Measurements from ENCODE around the gene HRH2. TPM values are rescaled to one million over a fixed set of nuclear protein-coding genes. Genes with fewer than 3 reads are reported as not detected.

HRH2 gene
- total RNA-seq, 6 donors from 2014 or later: 3.8 to 16.8 (median 7.8) TPM

DNA sequence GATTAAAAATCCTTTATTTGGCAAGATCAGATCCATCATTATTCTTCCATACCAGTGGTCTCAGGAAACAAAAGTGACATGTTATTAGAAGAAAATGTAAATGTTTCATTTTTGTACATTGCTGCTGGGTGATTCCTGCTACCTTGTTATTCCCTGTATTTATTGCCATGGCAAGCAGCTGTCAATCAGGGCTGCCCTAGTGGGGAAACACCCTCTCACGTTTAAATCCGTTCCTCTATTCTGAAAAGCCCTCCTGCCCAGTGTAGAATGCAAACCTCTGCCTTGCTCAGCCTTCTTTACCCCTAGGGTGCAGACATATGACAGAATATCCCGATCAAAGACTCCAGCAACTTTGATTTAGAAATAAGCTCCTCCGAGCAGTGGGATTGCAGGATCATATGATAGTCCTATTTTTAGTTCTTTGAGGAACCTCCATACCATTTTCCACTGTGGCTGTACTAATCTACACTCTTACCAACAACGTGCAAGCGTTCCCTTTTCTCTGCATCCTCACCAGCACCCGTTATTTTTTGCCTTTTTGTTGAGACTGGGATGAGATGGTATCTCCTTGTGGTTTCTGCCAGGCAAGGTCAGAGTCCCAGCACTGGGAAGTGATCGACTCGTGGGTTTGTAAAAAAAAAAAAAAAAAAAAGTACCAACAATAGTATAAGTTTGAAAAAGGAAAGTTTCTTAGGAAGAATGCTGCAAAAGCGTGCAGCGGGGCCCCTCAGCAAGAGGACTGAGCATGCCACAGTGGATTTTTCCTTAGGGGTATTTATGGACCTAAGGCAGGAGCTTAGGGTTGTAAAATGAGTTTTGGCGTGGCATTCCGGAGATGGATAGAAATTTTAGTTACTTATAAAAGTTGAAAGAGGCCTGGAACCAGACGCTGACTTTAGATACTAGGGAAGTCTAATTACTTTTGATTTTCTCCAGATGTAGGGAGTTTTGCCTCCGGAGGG, 66.7 kb downstream of the HRH2 start:
- ATAC-seq (ENCODE audit: low FRiP score in 2 of 2): no peak
- WGBS, 2 donors: 63 to 69% methylated on average over 15 of the region's 15 CpGs
- DNase-seq: no peak

DNA sequence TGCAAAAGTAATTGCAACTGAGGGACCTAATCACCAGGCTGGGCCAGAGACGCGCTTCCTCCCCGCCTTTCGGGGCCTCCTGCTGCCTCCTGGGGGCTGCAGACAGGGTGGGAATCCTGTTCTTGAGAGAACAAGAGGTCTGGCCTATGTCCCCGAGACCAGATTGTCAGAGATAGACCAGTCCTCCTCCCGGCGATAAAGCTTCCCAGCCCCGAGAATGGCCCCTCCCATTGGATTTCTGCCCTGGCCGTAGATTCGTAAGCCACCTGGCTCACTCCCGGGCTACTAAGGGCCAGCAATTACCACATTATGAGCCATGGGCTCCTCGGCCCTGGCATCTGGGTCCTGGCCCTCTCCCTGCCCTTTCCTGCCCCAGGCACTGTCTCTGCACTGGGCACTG, 70.4 kb downstream of the HRH2 start:
- WGBS, 2 donors: 79 to 80% methylated on average over 11 of the region's 12 CpGs

More for the DNA sequence above, 66.7 kb downstream of the HRH2 start:
- no peaks in the 10 kb centered on the region for H3K9me3 ChIP-seq
- H3K27ac ChIP-seq: no peak overlapping the region
- peaks cover 0 to 3% (median 0%) of the 10 kb centered on the region in 4 donors for H3K27me3 ChIP-seq
- H3K4me1 ChIP-seq: peaks cover 0 to 6% (median 1%) of the 10 kb centered on the region in 4 donors
- no peaks in the 10 kb centered on the region for H3K36me3 ChIP-seq
- TF ChIP-seq POLR2A (IDR thresholded peaks at IDR 0.05) (no peak), EP300 (IDR thresholded peaks at IDR 0.05) (no peak), POLR2AphosphoS5 (IDR thresholded peaks at IDR 0.05) (no peak)
- TF ChIP-seq, protein P1, sequence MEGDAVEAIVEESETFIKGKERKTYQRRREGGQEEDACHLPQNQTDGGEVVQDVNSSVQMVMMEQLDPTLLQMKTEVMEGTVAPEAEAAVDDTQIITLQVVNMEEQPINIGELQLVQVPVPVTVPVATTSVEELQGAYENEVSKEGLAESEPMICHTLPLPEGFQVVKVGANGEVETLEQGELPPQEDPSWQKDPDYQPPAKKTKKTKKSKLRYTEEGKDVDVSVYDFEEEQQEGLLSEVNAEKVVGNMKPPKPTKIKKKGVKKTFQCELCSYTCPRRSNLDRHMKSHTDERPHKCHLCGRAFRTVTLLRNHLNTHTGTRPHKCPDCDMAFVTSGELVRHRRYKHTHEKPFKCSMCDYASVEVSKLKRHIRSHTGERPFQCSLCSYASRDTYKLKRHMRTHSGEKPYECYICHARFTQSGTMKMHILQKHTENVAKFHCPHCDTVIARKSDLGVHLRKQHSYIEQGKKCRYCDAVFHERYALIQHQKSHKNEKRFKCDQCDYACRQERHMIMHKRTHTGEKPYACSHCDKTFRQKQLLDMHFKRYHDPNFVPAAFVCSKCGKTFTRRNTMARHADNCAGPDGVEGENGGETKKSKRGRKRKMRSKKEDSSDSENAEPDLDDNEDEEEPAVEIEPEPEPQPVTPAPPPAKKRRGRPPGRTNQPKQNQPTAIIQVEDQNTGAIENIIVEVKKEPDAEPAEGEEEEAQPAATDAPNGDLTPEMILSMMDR (IDR thresholded peaks at IDR 0.05): no peak
- no peak overlapping the region for H3K4me3 ChIP-seq

DNA sequence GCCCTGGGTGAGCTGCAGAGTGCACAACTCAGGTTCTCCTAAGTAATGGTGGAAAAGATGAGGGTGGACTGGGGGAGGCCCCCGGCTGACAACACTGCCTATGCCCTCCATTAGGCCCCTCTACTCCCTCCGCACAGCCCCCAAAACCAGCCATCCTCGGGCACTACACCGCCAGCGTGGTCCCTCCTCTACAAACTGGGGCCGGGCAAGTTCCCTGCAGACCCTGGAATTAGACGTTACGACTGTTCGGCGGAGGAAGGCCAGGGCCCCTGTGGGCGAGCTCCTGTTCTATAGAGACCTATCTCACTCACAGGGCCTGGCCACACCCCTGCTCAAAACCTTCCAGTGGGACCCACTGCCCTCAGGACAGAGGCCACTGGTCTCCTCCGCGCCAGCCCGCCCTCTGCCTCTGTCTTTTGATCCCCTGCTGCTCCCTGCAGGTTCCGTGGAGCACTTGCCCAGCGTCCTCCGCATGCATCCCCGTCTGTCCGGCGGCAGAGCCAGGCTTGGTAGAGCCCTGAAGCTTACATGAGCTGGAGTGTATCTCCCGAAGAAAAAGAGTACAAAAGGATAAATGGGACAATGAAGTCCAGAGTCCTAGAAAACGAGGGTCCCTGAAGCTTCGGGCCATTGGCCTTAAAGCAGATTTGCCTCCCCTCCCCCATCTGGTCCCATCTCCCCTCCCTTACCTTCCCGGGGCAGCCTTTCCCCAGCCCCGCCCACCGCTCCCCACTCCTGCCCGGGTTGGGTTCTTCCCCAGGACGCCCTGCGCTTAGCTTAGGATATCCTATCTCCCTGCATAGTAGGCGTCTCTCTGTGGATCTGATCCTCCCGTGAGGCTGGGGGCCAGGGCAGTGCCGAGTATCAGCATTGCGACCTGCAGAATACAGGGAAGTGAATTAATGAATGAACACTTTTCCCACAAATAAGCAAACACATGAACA, 71.3 kb downstream of the HRH2 start:
- ATAC-seq (ENCODE audit: low FRiP score in 2 of 2) (no peak), DNase-seq (no peak)
- TF ChIP-seq, protein P1 (IDR thresholded peaks at IDR 0.05): no peak
- TF ChIP-seq EP300 (IDR thresholded peaks at IDR 0.05): no peak
- Histone ChIP-seq H3K4me3 (no peak overlapping the region), H3K4me1 (peaks cover 0 to 11% (median 2%) of the 10 kb centered on the region in 4 donors), H3K9me3 (no peaks in the 10 kb centered on the region), H3K27ac (no peak overlapping the region), H3K36me3 (no peaks in the 10 kb centered on the region), H3K27me3 (peaks cover 0 to 3% (median 2%) of the 10 kb centered on the region in 4 donors)
- WGBS, 2 donors: 6 to 27% methylated on average over 15 to 33 of the region's 33 CpGs

More for the DNA sequence above, 70.4 kb downstream of the HRH2 start:
- TF ChIP-seq, protein P1 (IDR thresholded peaks at IDR 0.05): no peak
- TF ChIP-seq POLR2A (IDR thresholded peaks at IDR 0.05) (no peak), POLR2AphosphoS5 (IDR thresholded peaks at IDR 0.05) (no peak), EP300 (IDR thresholded peaks at IDR 0.05) (no peak)
- no peaks in the 10 kb centered on the region for H3K9me3 ChIP-seq
- H3K27ac ChIP-seq: no peak overlapping the region
- DNase-seq (no peak), ATAC-seq (ENCODE audit: low FRiP score in 2 of 2) (no peak)
- no peaks in the 10 kb centered on the region for H3K36me3 ChIP-seq
- H3K4me3 ChIP-seq: no peak overlapping the region
- H3K4me1 ChIP-seq: peaks cover 0 to 11% (median 2%) of the 10 kb centered on the region in 4 donors
- H3K27me3 ChIP-seq: peaks cover 0 to 3% (median 2%) of the 10 kb centered on the region in 4 donors

DNA sequence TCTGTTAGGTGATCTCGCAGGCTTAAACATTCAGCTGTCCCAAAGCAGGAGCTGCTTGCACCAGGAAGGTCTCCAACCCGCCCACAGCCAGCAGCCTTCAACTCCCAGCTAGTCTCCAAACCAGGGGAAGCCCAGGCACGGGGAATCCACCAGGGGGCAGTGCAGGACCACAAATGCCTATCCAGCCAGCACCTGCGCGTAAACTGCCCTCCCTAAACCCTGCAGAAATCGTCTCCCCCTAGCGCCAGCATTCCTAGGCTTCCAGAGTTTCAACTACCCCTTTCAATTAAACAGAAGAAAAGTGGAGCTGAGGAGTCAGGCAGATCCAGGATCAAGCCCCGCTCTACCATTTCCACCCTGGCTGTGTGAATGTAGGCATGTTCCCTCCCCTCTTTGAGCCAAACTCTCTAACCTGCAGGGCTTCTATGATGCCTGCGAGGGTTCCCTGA, 72.0 kb downstream of the HRH2 start:
- Histone ChIP-seq H3K4me3 (no peak overlapping the region), H3K36me3 (no peaks in the 10 kb centered on the region), H3K27ac (no peak overlapping the region), H3K9me3 (no peaks in the 10 kb centered on the region), H3K4me1 (peaks cover 0 to 11% (median 2%) of the 10 kb centered on the region in 4 donors), H3K27me3 (peaks cover 0 to 3% (median 2%) of the 10 kb centered on the region in 4 donors)
- TF ChIP-seq, protein P1 (IDR thresholded peaks at IDR 0.05): peak; percentile 85 to 96 (median 94)
- TF ChIP-seq POLR2AphosphoS5 (IDR thresholded peaks at IDR 0.05): no peak
- WGBS, 2 donors: 8 to 12% methylated on average over 4 to 9 of the region's 9 CpGs
- peak in 1 of 2 donors; percentile 91 for DNase-seq
- peak; percentile 89 to 92 for ATAC-seq (ENCODE audit: low FRiP score in 2 of 2)
